OCI-LY1 (cell line): ENCODE data around the gene ZBTB16.

Experiments used
- H2AFZ ChIP-seq: fragments of 200-600 bp; sonication (generic), shearing (Covaris generic); 2 replicates; pipeline ENCODE4 v1.6.0; 2014; ENCODE audit warnings: antibody characterized with exemption, mild to moderate bottlenecking, low read length
- H3F3A ChIP-seq: fragments of 200-600 bp; sonication (generic), shearing (Covaris generic); 2 replicates; pipeline ENCODE4 v1.6.0; 2014; ENCODE audit warnings: mild to moderate bottlenecking, antibody characterized with exemption, low read length, moderate library complexity; ENCODE audit not compliant: insufficient read depth
- H3K27ac ChIP-seq: fragments of 200-600 bp; sonication (generic); 2 replicates; pipeline ENCODE4 v1.5.1; 2014; ENCODE audit warnings: low read length, mixed run types, mild to moderate bottlenecking, low read depth; ENCODE audit not compliant: poor library complexity, severe bottlenecking
- H3K27me3 ChIP-seq: fragments of 200-600 bp; sonication (generic); 2 replicates; pipeline ENCODE4 v1.6.0; 2014; ENCODE audit warnings: antibody characterized with exemption, mild to moderate bottlenecking, low read length, moderate library complexity; ENCODE audit not compliant: insufficient read depth
- H3K36me3 ChIP-seq: fragments of 200-600 bp; sonication (generic); 2 replicates; pipeline ENCODE4 v1.6.1; 2014; ENCODE audit warnings: mild to moderate bottlenecking, antibody characterized with exemption, low read length, moderate library complexity, mixed read lengths; ENCODE audit not compliant: insufficient read depth
- H3K4me1 ChIP-seq: fragments of 200-600 bp; sonication (generic); 2 replicates; pipeline ENCODE4 v1.5.1; 2014; ENCODE audit warnings: mild to moderate bottlenecking, low read length, moderate library complexity; ENCODE audit not compliant: insufficient read depth, severe bottlenecking
- H3K4me2 ChIP-seq: fragments of 200-600 bp; sonication (generic), shearing (Covaris generic); 2 replicates; pipeline ENCODE4 v1.6.1; 2014; ENCODE audit warnings: low read length
- H3K4me3 ChIP-seq: fragments of 200-600 bp; sonication (generic); 2 replicates; pipeline ENCODE4 v1.5.1; 2014; ENCODE audit warnings: low read length, low read depth, mild to moderate bottlenecking, mixed read lengths; ENCODE audit not compliant: poor library complexity, severe bottlenecking
- H3K79me2 ChIP-seq: fragments of 200-600 bp; shearing (Covaris generic); 2 replicates; pipeline ENCODE4 v1.6.1; 2016; ENCODE audit warnings: mixed run types, low read length, mixed read lengths; ENCODE audit not compliant: insufficient read depth
- H3K9ac ChIP-seq: fragments of 200-600 bp; sonication (generic), shearing (Covaris generic); 2 replicates; pipeline ENCODE4 v1.6.1; 2014; ENCODE audit warnings: mild to moderate bottlenecking, low read length, mixed read lengths
- H3K9me2 ChIP-seq: fragments of 200-600 bp; sonication (generic), shearing (Covaris generic); 2 replicates; pipeline ENCODE4 v1.6.1; 2014; ENCODE audit warnings: low read depth, mild to moderate bottlenecking, low read length, mixed read lengths
- H3K9me3 ChIP-seq: fragments of 200-600 bp; shearing (Covaris generic); 2 replicates; pipeline ENCODE4 v1.6.1; 2014; ENCODE audit warnings: low read length, mixed read lengths
- H4K20me1 ChIP-seq: fragments of 200-600 bp; sonication (generic), shearing (Covaris generic); 2 replicates; pipeline ENCODE4 v1.6.0; 2016; ENCODE audit warnings: mild to moderate bottlenecking, low read length; ENCODE audit not compliant: insufficient read depth
- EZH2 ChIP-seq: fragments of 200-600 bp; sonication (generic), shearing (Covaris generic); IDR thresholded peaks from 2 replicates; pipeline ENCODE4 v1.8.0; 2017; ENCODE audit warnings: borderline replicate concordance, mixed run types, mild to moderate bottlenecking, antibody characterized with exemption, low read length, moderate library complexity, mixed read lengths
- TF ChIP-seq, protein P1 (sequence below): fragments of 200-600 bp; sonication (generic), shearing (Covaris generic); IDR thresholded peaks from 2 replicates; pipeline ENCODE4 v1.5.1; 2017; ENCODE audit warnings: mild to moderate bottlenecking, antibody characterized with exemption, low read length, moderate library complexity, mixed read lengths

Gene ZBTB16

DNA sequence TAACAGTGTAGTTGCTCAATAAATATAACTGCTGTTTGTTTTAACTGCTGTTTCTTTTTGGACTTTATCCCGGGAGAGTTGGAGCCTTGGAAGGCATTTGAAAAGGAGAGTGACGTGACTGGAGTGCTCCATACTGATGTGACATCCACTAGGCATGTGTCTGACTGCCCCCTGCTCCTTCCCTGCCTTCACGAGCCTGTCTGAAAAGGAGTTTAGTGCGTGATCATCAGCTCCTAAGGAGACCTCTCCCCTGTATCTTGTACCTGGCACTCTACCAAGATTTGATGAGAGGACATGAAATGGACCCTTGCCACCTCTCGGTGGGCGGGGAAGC, 22.9 kb downstream of the ZBTB16 start:
- H2AFZ ChIP-seq, result no peak overlapping the region
- H3K27ac ChIP-seq, result no peak overlapping the region

GRCh38 chr11:114082767-114083181, 23.3 kb downstream of the ZBTB16 start:
- Histone ChIP-seq H3K4me1 (peaks cover 2% of the 10 kb centered on the region), H3K27me3 (no peaks in the 10 kb centered on the region), H4K20me1 (no peaks in the 10 kb centered on the region), H3K27ac (no peak overlapping the region), H3K79me2 (no peaks in the 10 kb centered on the region), H2AFZ (no peak overlapping the region), H3K4me2 (no peak overlapping the region), H3K36me3 (no peaks in the 10 kb centered on the region), H3K9ac (no peak overlapping the region), H3K9me2 (no peaks in the 10 kb centered on the region), H3F3A (no peaks in the 10 kb centered on the region), H3K4me3 (no peak overlapping the region), H3K9me3 (no peaks in the 10 kb centered on the region)
- TF ChIP-seq EZH2, result no peak
- TF ChIP-seq, protein P1, sequence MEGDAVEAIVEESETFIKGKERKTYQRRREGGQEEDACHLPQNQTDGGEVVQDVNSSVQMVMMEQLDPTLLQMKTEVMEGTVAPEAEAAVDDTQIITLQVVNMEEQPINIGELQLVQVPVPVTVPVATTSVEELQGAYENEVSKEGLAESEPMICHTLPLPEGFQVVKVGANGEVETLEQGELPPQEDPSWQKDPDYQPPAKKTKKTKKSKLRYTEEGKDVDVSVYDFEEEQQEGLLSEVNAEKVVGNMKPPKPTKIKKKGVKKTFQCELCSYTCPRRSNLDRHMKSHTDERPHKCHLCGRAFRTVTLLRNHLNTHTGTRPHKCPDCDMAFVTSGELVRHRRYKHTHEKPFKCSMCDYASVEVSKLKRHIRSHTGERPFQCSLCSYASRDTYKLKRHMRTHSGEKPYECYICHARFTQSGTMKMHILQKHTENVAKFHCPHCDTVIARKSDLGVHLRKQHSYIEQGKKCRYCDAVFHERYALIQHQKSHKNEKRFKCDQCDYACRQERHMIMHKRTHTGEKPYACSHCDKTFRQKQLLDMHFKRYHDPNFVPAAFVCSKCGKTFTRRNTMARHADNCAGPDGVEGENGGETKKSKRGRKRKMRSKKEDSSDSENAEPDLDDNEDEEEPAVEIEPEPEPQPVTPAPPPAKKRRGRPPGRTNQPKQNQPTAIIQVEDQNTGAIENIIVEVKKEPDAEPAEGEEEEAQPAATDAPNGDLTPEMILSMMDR, result no peak

More for the DNA sequence above, 22.9 kb downstream of the ZBTB16 start:
- Histone ChIP-seq H4K20me1 (no peaks in the 10 kb centered on the region), H3K36me3 (no peaks in the 10 kb centered on the region), H3K79me2 (no peaks in the 10 kb centered on the region), H3K4me3 (no peak overlapping the region), H3K4me2 (no peak overlapping the region), H3K4me1 (peaks cover 6% of the 10 kb centered on the region), H3K9me2 (no peaks in the 10 kb centered on the region), H3K9me3 (no peaks in the 10 kb centered on the region), H3K9ac (no peak overlapping the region), H3K27me3 (no peaks in the 10 kb centered on the region), H3F3A (no peaks in the 10 kb centered on the region)
- TF ChIP-seq, protein P1, result no peak
- TF ChIP-seq EZH2, result no peak

GRCh38 chr11:114083391-114084252, 24.1 kb downstream of the ZBTB16 start:
- Histone ChIP-seq H3K27me3 (no peaks in the 10 kb centered on the region), H3K9ac (no peak overlapping the region), H3K4me1 (no peaks in the 10 kb centered on the region), H3K4me3 (no peak overlapping the region), H3K9me2 (no peaks in the 10 kb centered on the region), H4K20me1 (no peaks in the 10 kb centered on the region), H2AFZ (no peak overlapping the region), H3K4me2 (no peak overlapping the region), H3K9me3 (no peaks in the 10 kb centered on the region), H3F3A (no peaks in the 10 kb centered on the region), H3K36me3 (no peaks in the 10 kb centered on the region), H3K79me2 (no peaks in the 10 kb centered on the region), H3K27ac (no peak overlapping the region)
- TF ChIP-seq, protein P1, result no peak
- TF ChIP-seq EZH2, result no peak
